ENCODE data around the gene LRRC36.

LRRC36 gene

GRCh38 chr16:67287960-67288359 is 38.7 kb upstream of the LRRC36 start:
- no peak overlapping the region for H3K4me3 ChIP-seq (ENCODE audit: low read length)

GRCh38 chr16:67291461-67291860 is 35.2 kb upstream of the LRRC36 start:
- H3K4me3 ChIP-seq (ENCODE audit: low read length): no peak overlapping the region
- DNase-seq (ENCODE audit: low read depth, low spot score): no peak

More at GRCh38 chr16:67287960-67288359, 38.7 kb upstream of the LRRC36 start:
- no peak for DNase-seq (ENCODE audit: low read depth, low spot score)

- DNase-seq (ENCODE audit: low read depth, low spot score): no peak
Observed at GRCh38 chr16:67294171-67294757, 32.4 kb upstream of the LRRC36 start.

GRCh38 chr16:67294938-67295361 is 31.7 kb upstream of the LRRC36 start:
- H3K4me3 ChIP-seq (ENCODE audit: low read length): no peak overlapping the region

More at GRCh38 chr16:67294171-67294757, 32.4 kb upstream of the LRRC36 start:
- H3K4me3 ChIP-seq (ENCODE audit: low read length): no peak overlapping the region

GRCh38 chr16:67296420-67296819 is 30.2 kb upstream of the LRRC36 start:
- no peak for DNase-seq (ENCODE audit: low read depth, low spot score)
- no peak overlapping the region for H3K4me3 ChIP-seq (ENCODE audit: low read length)

More at GRCh38 chr16:67294938-67295361, 31.7 kb upstream of the LRRC36 start:
- DNase-seq (ENCODE audit: low read depth, low spot score): no peak

GRCh38 chr16:67298277-67298676 is 28.3 kb upstream of the LRRC36 start:
- no peak for DNase-seq (ENCODE audit: low read depth, low spot score)
- no peak overlapping the region for H3K4me3 ChIP-seq (ENCODE audit: low read length)

GRCh38 chr16:67299269-67299668 is 27.3 kb upstream of the LRRC36 start:
- DNase-seq (ENCODE audit: low read depth, low spot score): no peak
- no peak overlapping the region for H3K4me3 ChIP-seq (ENCODE audit: low read length)

- no peak overlapping the region for H3K4me3 ChIP-seq (ENCODE audit: low read length)
- no peak for DNase-seq (ENCODE audit: low read depth, low spot score)
Observed at GRCh38 chr16:67301080-67301782, 25.4 kb upstream of the LRRC36 start.

- no peak for DNase-seq (ENCODE audit: low read depth, low spot score)
- no peak overlapping the region for H3K4me3 ChIP-seq (ENCODE audit: low read length)
Observed at GRCh38 chr16:67302076-67302475, 24.5 kb upstream of the LRRC36 start.

GRCh38 chr16:67302970-67303369 is 23.6 kb upstream of the LRRC36 start:
- DNase-seq (ENCODE audit: low read depth, low spot score): no peak
- no peak overlapping the region for H3K4me3 ChIP-seq (ENCODE audit: low read length)

GRCh38 chr16:67304020-67304419 is 22.6 kb upstream of the LRRC36 start:
- H3K4me3 ChIP-seq (ENCODE audit: low read length): no peak overlapping the region
- no peak for DNase-seq (ENCODE audit: low read depth, low spot score)

GRCh38 chr16:67305216-67306071 is 21.2 kb upstream of the LRRC36 start:
- H3K4me3 ChIP-seq (ENCODE audit: low read length): no peak overlapping the region
- DNase-seq (ENCODE audit: low read depth, low spot score): no peak

GRCh38 chr16:67310561-67310960 is 16.1 kb upstream of the LRRC36 start:
- DNase-seq (ENCODE audit: low read depth, low spot score): no peak
- H3K4me3 ChIP-seq (ENCODE audit: low read length): no peak overlapping the region

- H3K4me3 ChIP-seq (ENCODE audit: low read length): no peak overlapping the region
- DNase-seq (ENCODE audit: low read depth, low spot score): peak; percentile 12
Observed at GRCh38 chr16:67311607-67312488, 14.8 kb upstream of the LRRC36 start.

GRCh38 chr16:67312719-67313118 is 13.9 kb upstream of the LRRC36 start:
- DNase-seq (ENCODE audit: low read depth, low spot score): no peak
- no peak overlapping the region for H3K4me3 ChIP-seq (ENCODE audit: low read length)

- no peak for DNase-seq (ENCODE audit: low read depth, low spot score)
- H3K4me3 ChIP-seq (ENCODE audit: low read length): no peak overlapping the region
Observed at GRCh38 chr16:67317853-67318252, 8.8 kb upstream of the LRRC36 start.

- no peak for DNase-seq (ENCODE audit: low read depth, low spot score)
- H3K4me3 ChIP-seq (ENCODE audit: low read length): peak overlapping the region; percentile 90
Observed at GRCh38 chr16:67326115-67326471, 522 bp upstream of the LRRC36 start.

- H3K4me3 ChIP-seq (ENCODE audit: low read length): no peak overlapping the region
- DNase-seq (ENCODE audit: low read depth, low spot score): no peak
Observed at GRCh38 chr16:67327743-67328142, 1.1 kb downstream of the LRRC36 start.

GRCh38 chr16:67329901-67330300 is 3.3 kb downstream of the LRRC36 start:
- H3K4me3 ChIP-seq (ENCODE audit: low read length): no peak overlapping the region
- no peak for DNase-seq (ENCODE audit: low read depth, low spot score)
